AG09319 (cell line): ENCODE measurements around the gene TIMM8A.

ENCODE experiments used
- DNase-seq: peaks from one replicate; pipeline ENCODE4 v3.0.0-alpha.2; 2010; ENCODE audit warnings: low read depth; ENCODE audit errors: extremely low read depth
- CTCF ChIP-seq: IDR thresholded peaks from 2 replicates; pipeline ENCODE4 v1.5.1; 2011; ENCODE audit warnings: low read depth, mild to moderate bottlenecking, inconsistent platforms, low read length, moderate library complexity

The TIMM8A gene

GRCh38 chrX:101390664-101391525 is 42.4 kb upstream of the TIMM8A start, which contains the start of gene RPL36A:
RPL36A (plus strand) TSS chrX:101391011; CDS start chrX:101391044, 33 bp downstream.
- peak; percentile 75 for DNase-seq
- TF ChIP-seq CTCF: peak; percentile 74

- DNase-seq: no peak
Observed at GRCh38 chrX:101388604-101389003, 40.1 kb upstream of the TIMM8A start.

GRCh38 chrX:101386542-101386885 is 38.0 kb upstream of the TIMM8A start:
- DNase-seq: no peak
- no peak for TF ChIP-seq CTCF

More at GRCh38 chrX:101388604-101389003, 40.1 kb upstream of the TIMM8A start:
- no peak for TF ChIP-seq CTCF

GRCh38 chrX:101385795-101386541 is 37.4 kb upstream of the TIMM8A start, which contains the start of gene BTK:
BTK (minus strand) TSS chrX:101386191; CDS start chrX:101375284, 10,907 bp downstream.
- no peak for DNase-seq
- TF ChIP-seq CTCF: no peak

GRCh38 chrX:101385026-101385684 is 36.6 kb upstream of the TIMM8A start:
- TF ChIP-seq CTCF: no peak
- DNase-seq: no peak

GRCh38 chrX:101383679-101384205 is 35.2 kb upstream of the TIMM8A start:
- TF ChIP-seq CTCF: no peak
- no peak for DNase-seq
